Fibroblast of the conjunctiva (primary cell): ENCODE data around the gene AUTS2.
A peak's percentile ranks its signal among the peaks of the same experiment; 100 is the strongest.

Source experiments
- DNase-seq: peaks from one replicate; pipeline ENCODE4 v3.0.0-alpha.2; 2010; ENCODE audit warnings: low read depth

Gene AUTS2

GRCh38 chr7:70599446-70600190 lies 1001.3 kb downstream of the AUTS2 start:
- no peak for DNase-seq

- DNase-seq: no peak
Observed at GRCh38 chr7:70600993-70601392, 1002.7 kb downstream of the AUTS2 start.

- DNase-seq: no peak
Observed at GRCh38 chr7:70602117-70602516, 1003.8 kb downstream of the AUTS2 start.

- DNase-seq: no peak
Observed at GRCh38 chr7:70607281-70607680, 1009.0 kb downstream of the AUTS2 start.

- DNase-seq: no peak
Observed at GRCh38 chr7:70607759-70608158, 1009.5 kb downstream of the AUTS2 start.

GRCh38 chr7:70608229-70608628 lies 1010.0 kb downstream of the AUTS2 start:
- no peak for DNase-seq

- no peak for DNase-seq
Observed at GRCh38 chr7:70612811-70613210, 1014.5 kb downstream of the AUTS2 start.

GRCh38 chr7:70614237-70615045 lies 1016.2 kb downstream of the AUTS2 start:
- peak; percentile 51 for DNase-seq

GRCh38 chr7:70615066-70615606 lies 1016.9 kb downstream of the AUTS2 start:
- no peak for DNase-seq

- DNase-seq: no peak
Observed at GRCh38 chr7:70616211-70616610, 1017.9 kb downstream of the AUTS2 start.

- no peak for DNase-seq
Observed at GRCh38 chr7:70616821-70617220, 1018.5 kb downstream of the AUTS2 start.

- no peak for DNase-seq
Observed at GRCh38 chr7:70618020-70618551, 1019.8 kb downstream of the AUTS2 start.

- no peak for DNase-seq
Observed at GRCh38 chr7:70619130-70619529, 1020.9 kb downstream of the AUTS2 start.

- DNase-seq: no peak
Observed at GRCh38 chr7:70619659-70620058, 1021.4 kb downstream of the AUTS2 start.

- DNase-seq: no peak
Observed at GRCh38 chr7:70620333-70621055, 1022.2 kb downstream of the AUTS2 start.

- no peak for DNase-seq
Observed at GRCh38 chr7:70621954-70622600, 1023.8 kb downstream of the AUTS2 start.

GRCh38 chr7:70622936-70623335 lies 1024.7 kb downstream of the AUTS2 start:
- DNase-seq: no peak

GRCh38 chr7:70624500-70625103 lies 1026.3 kb downstream of the AUTS2 start:
- no peak for DNase-seq

- no peak for DNase-seq
Observed at GRCh38 chr7:70627461-70627860, 1029.2 kb downstream of the AUTS2 start.

GRCh38 chr7:70630440-70630817 lies 1032.2 kb downstream of the AUTS2 start:
- no peak for DNase-seq

GRCh38 chr7:70630818-70631457 lies 1032.7 kb downstream of the AUTS2 start:
- no peak for DNase-seq
